Measurements from ENCODE around the gene INF2. TPM values are rescaled to one million over a fixed set of nuclear protein-coding genes. Genes with fewer than 3 reads are reported as not detected.

The INF2 gene
- total and polyA plus RNA-seq, 9 of the 15 experiments (the other 6 are each of a cell fraction or from before 2014, with no cell fraction given): 0.56 to 31.3 (median 7.8) TPM

DNA sequence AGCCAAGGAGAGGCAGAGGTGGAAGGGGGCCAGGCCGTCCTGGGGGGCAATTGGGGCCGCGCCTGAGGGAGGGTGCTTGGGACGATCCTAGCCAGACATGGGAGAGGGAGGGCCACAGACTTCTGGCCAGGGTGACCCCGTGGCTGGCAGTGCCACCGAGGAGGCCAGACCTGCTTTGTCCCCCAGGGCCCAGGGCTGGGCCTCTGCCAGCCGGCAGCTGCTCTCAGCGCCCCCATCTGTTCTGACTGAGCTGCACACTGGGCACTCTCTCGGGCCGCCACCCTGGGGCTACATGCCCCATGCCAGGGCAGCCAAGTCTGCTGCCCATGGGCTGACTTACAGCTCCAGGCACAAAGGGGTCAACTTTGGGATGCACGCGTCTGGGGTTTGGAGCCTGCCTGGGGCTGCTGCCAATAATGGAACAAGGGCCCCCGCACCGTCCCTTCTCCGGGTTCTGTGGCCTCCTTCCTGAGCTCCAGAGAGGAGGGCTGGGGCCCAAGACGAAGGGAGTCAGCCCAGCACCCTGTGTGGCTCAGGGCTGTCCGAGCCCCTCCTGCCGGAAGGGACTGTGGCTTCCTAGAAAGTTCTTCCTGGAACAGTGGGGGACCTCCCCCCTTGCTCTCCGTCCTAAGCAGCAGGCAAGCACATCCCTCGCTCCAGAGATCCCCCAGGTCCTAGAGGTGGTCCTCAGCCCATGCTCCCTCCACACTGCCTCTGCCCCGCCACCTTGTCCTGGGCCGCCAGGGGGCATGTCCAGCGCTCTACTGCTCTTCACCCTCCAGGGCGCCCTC, 35.8 kb downstream of the INF2 start:
- Histone ChIP-seq H2AFZ (ENCODE audit: low read depth, low read length) (0 out of 2 replicates have a peak overlapping the region, but pooled peaks have one; percentile 9), H3K4me1 (replicated peaks in 1 of 2; ENCODE audit: control insufficient read depth in 2 of 2, insufficient read depth in 2 of 2, low read length in 2 of 2) (peaks cover 16 to 75% of the 10 kb centered on the region in 2 experiments), H3K4me2 (ENCODE audit: insufficient read depth, low read length) (peak overlapping the region; percentile 76), H4K20me1 (replicated peaks; ENCODE audit: control insufficient read depth, insufficient read depth, low read length) (no peaks in the 10 kb centered on the region), H3K9me3 (replicated peaks; ENCODE audit: control insufficient read depth, insufficient read depth, low read depth, low read length) (no peaks in the 10 kb centered on the region), H3K27me3 (ENCODE audit: control insufficient read depth in 2 of 2, insufficient read depth in 2 of 2, low read length in 2 of 2) (no peaks in the 10 kb centered on the region), H3K9me1 (ENCODE audit: control insufficient read depth, insufficient read depth, low read length) (peaks cover 4% of the 10 kb centered on the region), H3K79me2 (ENCODE audit: control insufficient read depth, insufficient read depth, low read length) (peaks cover 16% of the 10 kb centered on the region), H3K9ac (ENCODE audit: insufficient read depth in 1 of 2, low read depth in 2 of 2, low read length in 2 of 2) (peak overlapping the region; percentile 72 to 94), H3K4me3 (peak overlapping the region; percentile 66), H3K36me3 (ENCODE audit: control insufficient read depth, insufficient read depth, low read length) (no peaks in the 10 kb centered on the region), H3K27ac (ENCODE audit: extremely low read depth, low read depth, low read length) (peak overlapping the region; percentile 75)
- DNase-seq (ENCODE audit: extremely low read depth in 1 of 4, low spot score in 3 of 4) (peak in 3 of 4 experiments; percentile 17 to 61 (median 30)), ATAC-seq (peak; percentile 64), FAIRE-seq (peak; percentile 11)
- 24% methylated on average over 11 of the region's 24 CpGs for WGBS (ENCODE audit: insufficient coverage, low coverage, missing lambda C conversion rate)
- BruUV-seq (replicated peaks): TSS peak; percentile 61
- intact Hi-C loops (cut with micrococcal nuclease): no loop called here
- ChIA-PET POLR2A (interaction anchor here (0.8 to 1.2 kb wide), 3 partner anchors 21 to 83 kb away, joined by 3 to 4 read pairs (median 3); no protein-coding TSS in a partner anchor), CTCF (ENCODE audit: low intra/inter-chr PET ratio) (no interaction called here)
- in situ Hi-C loops (cut with MboI): no loop called here
- TF ChIP-seq, protein P1, sequence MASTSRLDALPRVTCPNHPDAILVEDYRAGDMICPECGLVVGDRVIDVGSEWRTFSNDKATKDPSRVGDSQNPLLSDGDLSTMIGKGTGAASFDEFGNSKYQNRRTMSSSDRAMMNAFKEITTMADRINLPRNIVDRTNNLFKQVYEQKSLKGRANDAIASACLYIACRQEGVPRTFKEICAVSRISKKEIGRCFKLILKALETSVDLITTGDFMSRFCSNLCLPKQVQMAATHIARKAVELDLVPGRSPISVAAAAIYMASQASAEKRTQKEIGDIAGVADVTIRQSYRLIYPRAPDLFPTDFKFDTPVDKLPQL (IDR thresholded peaks at IDR 0.05; ENCODE audit: extremely low read depth, insufficient read length): no peak
- TF ChIP-seq, protein P2, sequence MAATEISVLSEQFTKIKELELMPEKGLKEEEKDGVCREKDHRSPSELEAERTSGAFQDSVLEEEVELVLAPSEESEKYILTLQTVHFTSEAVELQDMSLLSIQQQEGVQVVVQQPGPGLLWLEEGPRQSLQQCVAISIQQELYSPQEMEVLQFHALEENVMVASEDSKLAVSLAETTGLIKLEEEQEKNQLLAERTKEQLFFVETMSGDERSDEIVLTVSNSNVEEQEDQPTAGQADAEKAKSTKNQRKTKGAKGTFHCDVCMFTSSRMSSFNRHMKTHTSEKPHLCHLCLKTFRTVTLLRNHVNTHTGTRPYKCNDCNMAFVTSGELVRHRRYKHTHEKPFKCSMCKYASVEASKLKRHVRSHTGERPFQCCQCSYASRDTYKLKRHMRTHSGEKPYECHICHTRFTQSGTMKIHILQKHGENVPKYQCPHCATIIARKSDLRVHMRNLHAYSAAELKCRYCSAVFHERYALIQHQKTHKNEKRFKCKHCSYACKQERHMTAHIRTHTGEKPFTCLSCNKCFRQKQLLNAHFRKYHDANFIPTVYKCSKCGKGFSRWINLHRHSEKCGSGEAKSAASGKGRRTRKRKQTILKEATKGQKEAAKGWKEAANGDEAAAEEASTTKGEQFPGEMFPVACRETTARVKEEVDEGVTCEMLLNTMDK (IDR thresholded peaks at IDR 0.05; ENCODE audit: borderline replicate concordance, insufficient read depth, low read depth, low read length, poor library complexity, severe bottlenecking): peak; percentile 16
- TF ChIP-seq ZFX (CRISPR knock-in tag; IDR thresholded peaks at IDR 0.05) (peak; percentile 47; the same call in 1 of the 2 replicates), CTCF (IDR thresholded peaks at IDR 0.05 in 2 of 3, conservative IDR thresholded peaks at IDR 0.05 in 1 of 3; ENCODE audit: insufficient read depth in 2 of 3, low read depth in 1 of 3, low read length in 3 of 3) (peak; percentile 18 to 31 (median 22); a peak in 3 of 6 replicates), ZNF766 (CRISPR knock-in tag; conservative IDR thresholded peaks at IDR 0.05) (no peak), ZNF146 (CRISPR knock-in tag; IDR thresholded peaks at IDR 0.05; ENCODE audit: unreplicated experiment) (no peak)

Measured in K562 (cell line).